ENCODE measurements around the gene CEP57L1. TPM values are rescaled to one million over a fixed set of nuclear protein-coding genes. Genes with fewer than 3 reads are reported as not detected.
A peak's percentile ranks its signal among the peaks of the same experiment; 100 is the strongest.

CEP57L1 gene
- total and polyA plus RNA-seq, 2 donors (not counting 1 experiment from before 2014, with no cell fraction given): 3.1 to 8.8 TPM

DNA sequence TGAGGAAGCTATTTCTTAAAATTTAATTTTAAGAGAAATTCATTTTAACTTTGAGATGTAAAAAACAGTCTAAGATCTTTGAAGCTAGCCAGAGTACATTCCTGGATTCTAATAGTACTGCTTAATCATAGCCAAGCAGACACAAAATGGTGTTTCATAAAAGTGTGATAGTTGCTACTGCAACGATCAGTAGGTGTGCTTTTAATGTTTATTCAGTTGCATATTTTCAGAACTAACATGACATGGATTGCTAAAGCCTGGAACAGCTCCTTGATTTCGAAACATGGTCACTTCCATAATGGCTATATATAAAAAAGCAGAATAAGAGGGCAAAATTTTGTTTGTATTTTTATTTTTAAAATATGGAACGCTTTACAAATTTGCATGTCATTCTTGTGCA lies 36.2 kb upstream of the CEP57L1 start:
- no peak overlapping the region for H3K4me3 Mint-ChIP-seq
- CTCF ChIA-PET: interaction anchor here (1.1 to 2.6 kb wide), 3 partner anchors 10 to 14 kb away, joined by 3 to 8 read pairs (median 4); no protein-coding TSS in a partner anchor
- POLR2A ChIA-PET: no interaction called here
- DNase-seq (no peak), ATAC-seq (ENCODE audit: low read depth) (no peak)
- Histone ChIP-seq H3K79me2 (ENCODE audit: control insufficient read depth, insufficient read depth, low read length) (peaks cover 18% of the 10 kb centered on the region), H2AFZ (ENCODE audit: insufficient read depth, low read depth, low read length, poor library complexity, severe bottlenecking) (no peak overlapping the region), H3K36me3 (replicated peaks in 1 of 2; ENCODE audit: control extremely low read depth in 1 of 2, control insufficient read depth in 1 of 2, extremely low read depth in 1 of 2, insufficient read depth in 2 of 2, low read length in 1 of 2) (no peaks in the 10 kb centered on the region), H3K9ac (ENCODE audit: low read length) (no peak overlapping the region), H3K27me3 (replicated peaks in 1 of 4; ENCODE audit: control extremely low read depth in 1 of 4, control insufficient read depth in 3 of 4, insufficient read depth in 4 of 4, low read length in 3 of 4) (no peaks in the 10 kb centered on the region), H3K27ac (ENCODE audit: low read length in 2 of 2) (no peak overlapping the region), H3K9me3 (ENCODE audit: control extremely low read depth in 1 of 3, control insufficient read depth in 2 of 3, insufficient read depth in 1 of 3, low read length in 2 of 3) (no peaks in the 10 kb centered on the region), H4K20me1 (ENCODE audit: control insufficient read depth, insufficient read depth, low read length, poor library complexity, severe bottlenecking) (no peaks in the 10 kb centered on the region), H3K4me3 (ENCODE audit: control extremely low read depth in 1 of 5, extremely low read depth in 1 of 5, insufficient read depth in 1 of 5, low read depth in 2 of 5, low read length in 4 of 5) (no peak overlapping the region), H3K4me2 (replicated peaks; ENCODE audit: low read depth, low read length, poor library complexity, severe bottlenecking) (no peak overlapping the region), H3K4me1 (ENCODE audit: control insufficient read depth in 2 of 2, insufficient read depth in 2 of 2, low read length in 2 of 2) (peaks cover 7 to 8% of the 10 kb centered on the region in 2 donors)
- intact Hi-C loops (cut with micrococcal nuclease): no loop called here
- no peaks in the 10 kb centered on the region for H3K27me3 Mint-ChIP-seq
- TF ChIP-seq EZH2 (IDR thresholded peaks at IDR 0.05; ENCODE audit: borderline replicate concordance, insufficient read depth, low read depth, low read length, poor library complexity, severe bottlenecking): no peak
- no peak for TF ChIP-seq CTCF (IDR thresholded peaks at IDR 0.05)
- no CpG with 5 or more reads among the region's 3 CpGs for WGBS (ENCODE audit: insufficient coverage)
- peaks cover 23% of the 10 kb centered on the region for H3K4me1 Mint-ChIP-seq
- H3K27ac Mint-ChIP-seq: no peak overlapping the region
- H3K9me3 Mint-ChIP-seq (ENCODE audit: insufficient read depth): no peaks in the 10 kb centered on the region

DNA sequence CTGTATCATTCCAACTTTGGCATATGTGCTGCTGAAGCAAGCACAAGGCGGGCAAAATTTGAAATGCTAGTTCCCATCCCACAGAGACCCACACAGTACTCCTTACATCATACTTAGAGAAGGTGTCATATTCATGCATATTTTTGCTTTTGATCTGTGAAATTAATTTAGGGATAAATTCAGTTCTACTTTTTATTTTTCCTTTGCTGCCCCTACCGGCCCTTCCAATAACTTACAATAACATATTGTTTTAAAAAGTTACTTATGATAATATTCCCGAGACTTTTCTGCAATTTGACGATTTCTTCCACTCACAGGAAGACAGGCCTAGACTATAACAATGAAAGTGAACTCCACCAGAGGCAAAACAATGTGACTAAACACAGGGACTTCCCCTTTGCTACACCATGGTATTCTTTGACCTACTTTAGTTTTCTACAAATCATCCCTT lies 35.7 kb upstream of the CEP57L1 start:
- H2AFZ ChIP-seq (ENCODE audit: insufficient read depth, low read depth, low read length, poor library complexity, severe bottlenecking): no peak overlapping the region
- Mint-ChIP-seq H3K27me3 (no peaks in the 10 kb centered on the region), H3K27ac (no peak overlapping the region), H3K9me3 (ENCODE audit: insufficient read depth) (no peaks in the 10 kb centered on the region), H3K4me3 (no peak overlapping the region), H3K4me1 (peaks cover 23% of the 10 kb centered on the region)
- WGBS (ENCODE audit: insufficient coverage): 6% methylated on average over 2 of the region's 4 CpGs
- peaks cover 7 to 8% of the 10 kb centered on the region in 2 donors for H3K4me1 ChIP-seq (ENCODE audit: control insufficient read depth in 2 of 2, insufficient read depth in 2 of 2, low read length in 2 of 2)
- no peaks in the 10 kb centered on the region for H3K9me3 ChIP-seq (ENCODE audit: control extremely low read depth in 1 of 3, control insufficient read depth in 2 of 3, insufficient read depth in 1 of 3, low read length in 2 of 3)
- TF ChIP-seq CTCF (IDR thresholded peaks at IDR 0.05): no peak
- TF ChIP-seq EZH2 (IDR thresholded peaks at IDR 0.05; ENCODE audit: borderline replicate concordance, insufficient read depth, low read depth, low read length, poor library complexity, severe bottlenecking): no peak
- ChIA-PET POLR2A (no interaction called here), CTCF (interaction anchor here (1.1 to 2.6 kb wide), 3 partner anchors 10 to 13 kb away, joined by 3 to 8 read pairs (median 4); no protein-coding TSS in a partner anchor)
- H3K9ac ChIP-seq (ENCODE audit: low read length): no peak overlapping the region
- H3K27ac ChIP-seq (ENCODE audit: low read length in 2 of 2): no peak overlapping the region
- H3K79me2 ChIP-seq (ENCODE audit: control insufficient read depth, insufficient read depth, low read length): peaks cover 18% of the 10 kb centered on the region
- intact Hi-C loops (cut with micrococcal nuclease): no loop called here
- H4K20me1 ChIP-seq (ENCODE audit: control insufficient read depth, insufficient read depth, low read length, poor library complexity, severe bottlenecking): no peaks in the 10 kb centered on the region
- peak overlapping the region; percentile 31 for H3K4me2 ChIP-seq (replicated peaks; ENCODE audit: low read depth, low read length, poor library complexity, severe bottlenecking)
- DNase-seq: peak; percentile 28
- no peaks in the 10 kb centered on the region for H3K27me3 ChIP-seq (replicated peaks in 1 of 4; ENCODE audit: control extremely low read depth in 1 of 4, control insufficient read depth in 3 of 4, insufficient read depth in 4 of 4, low read length in 3 of 4)
- H3K36me3 ChIP-seq (replicated peaks in 1 of 2; ENCODE audit: control extremely low read depth in 1 of 2, control insufficient read depth in 1 of 2, extremely low read depth in 1 of 2, insufficient read depth in 2 of 2, low read length in 1 of 2): no peaks in the 10 kb centered on the region
- H3K4me3 ChIP-seq (ENCODE audit: control extremely low read depth in 1 of 5, extremely low read depth in 1 of 5, insufficient read depth in 1 of 5, low read depth in 2 of 5, low read length in 4 of 5): no peak overlapping the region
- ATAC-seq (ENCODE audit: low read depth): peak; percentile 60

Measured in B cell (primary cell).